ENCODE data around the gene SLC35E1. TPM values are rescaled to one million over a fixed set of nuclear protein-coding genes. Genes with fewer than 3 reads are reported as not detected.

SLC35E1 gene
- total and polyA plus RNA-seq, 2 of the 4 experiments (the other 2 are of a cell fraction) = 22.6 to 38.0 TPM

DNA sequence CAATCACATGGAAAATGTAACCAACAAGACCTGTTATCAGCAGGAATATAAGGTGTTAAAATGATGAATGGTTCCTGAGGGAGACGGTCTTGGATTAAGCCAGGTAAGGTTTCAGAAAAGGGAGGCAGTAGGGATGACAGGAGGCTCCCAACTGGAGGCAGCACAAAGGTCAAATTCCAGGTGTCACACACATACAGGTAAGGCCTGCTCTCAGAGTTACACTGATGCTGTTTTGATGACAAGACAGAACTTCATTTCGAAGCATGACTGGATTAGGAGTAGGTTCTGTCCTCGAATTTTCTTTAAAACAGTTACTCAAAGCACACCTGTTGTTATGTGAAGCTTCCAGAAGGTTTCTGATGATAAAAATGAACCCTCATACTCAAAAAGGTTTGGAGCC, 48.4 kb upstream of the SLC35E1 start:
- BruUV-seq (replicated peaks) = no TSS peak
- in situ Hi-C loops (cut with MboI; ENCODE audit: low sequenced_read_pairs) = no loop called here
- WGBS, 2 experiments (ENCODE audit: extremely low coverage in 2 of 2, insufficient read length in 1 of 2) = no CpG with 5 or more reads among the region's 3 CpGs

More for the DNA sequence above, 48.4 kb upstream of the SLC35E1 start:
- no peak overlapping the region for H3K4me3 ChIP-seq (ENCODE audit: insufficient read depth, low read depth, low read length)
- no peak overlapping the region for H2BK5ac ChIP-seq (ENCODE audit: low read depth, low read length, poor library complexity, severe bottlenecking)
- H2AFZ ChIP-seq (replicated peaks; ENCODE audit: low read length, poor library complexity) = no peak overlapping the region
- H4K5ac ChIP-seq (ENCODE audit: low read depth, low read length) = no peak overlapping the region
- peaks cover 11% of the 10 kb centered on the region for H3K36me3 ChIP-seq (ENCODE audit: control insufficient read depth, insufficient read depth, low read length)
- H3K4me2 ChIP-seq (ENCODE audit: low read depth, low read length) = no peak overlapping the region
- no peak overlapping the region for H3K9ac ChIP-seq (ENCODE audit: low read depth, low read length)
- ATAC-seq (ENCODE audit: low read depth) (no peak), DNase-seq (no peak)
- no peak overlapping the region for H4K91ac ChIP-seq (ENCODE audit: insufficient read depth, low read depth, low read length)
- no peak overlapping the region for H3K56ac ChIP-seq (ENCODE audit: extremely low read depth, insufficient read depth, low read length)
- H3K9me3 ChIP-seq (ENCODE audit: control insufficient read depth, insufficient read depth, low read length) = no peaks in the 10 kb centered on the region
- H3K14ac ChIP-seq (replicated peaks; ENCODE audit: low read depth, low read length) = no peak overlapping the region
- peaks cover 21 to 98% of the 10 kb centered on the region in 2 experiments; a peak in 3 of 4 replicates for H3K79me1 ChIP-seq (ENCODE audit: low read depth in 1 of 2, low read length in 2 of 2)
- no peak overlapping the region for H2BK15ac ChIP-seq (ENCODE audit: low read depth, low read length)
- H4K8ac ChIP-seq (ENCODE audit: low read depth in 2 of 2, low read length in 2 of 2) = no peak overlapping the region
- intact Hi-C loops (cut with micrococcal nuclease) (no loop called here), dilution Hi-C loops (cut with HindIII; ENCODE audit: low sequenced_read_pairs, unreplicated experiment) (no loop called here)
- no peak overlapping the region for H3K4ac ChIP-seq (ENCODE audit: low read depth, low read length)
- H3K27me3 ChIP-seq (ENCODE audit: control insufficient read depth, insufficient read depth, low read length) = no peaks in the 10 kb centered on the region
- no peak overlapping the region for H2BK20ac ChIP-seq (ENCODE audit: low read depth, low read length)
- CTCF ChIA-PET = no interaction called here
- H3K27ac ChIP-seq (ENCODE audit: insufficient read depth, low read length) = no peak overlapping the region
- peaks cover 55% of the 10 kb centered on the region for H3K9me1 ChIP-seq (ENCODE audit: insufficient read depth, low read length)
- H2BK120ac ChIP-seq (ENCODE audit: low read depth, low read length) = no peak overlapping the region
- POLR2A ChIA-PET (ENCODE audit: unreplicated experiment) = no interaction called here
- H2AK5ac ChIP-seq (ENCODE audit: low read depth, low read length) = no peak overlapping the region
- H2AK9ac ChIP-seq (replicated peaks; ENCODE audit: low read depth, low read length, poor library complexity) = no peak overlapping the region
- peaks cover 100% of the 10 kb centered on the region for H4K20me1 ChIP-seq (ENCODE audit: insufficient read depth, low read length)
- no peak overlapping the region for H3K23ac ChIP-seq (ENCODE audit: low read depth, low read length)
- H3K18ac ChIP-seq (ENCODE audit: low read depth, low read length) = no peak overlapping the region
- peaks cover 3% of the 10 kb centered on the region; the same call in 1 of the 2 replicates for H3K4me1 ChIP-seq (ENCODE audit: control insufficient read depth, insufficient read depth, low read length)
- no peak for TF ChIP-seq BHLHE40 (IDR thresholded peaks at IDR 0.05; ENCODE audit: low read depth, low read length)
- TF ChIP-seq MAFK (IDR thresholded peaks at IDR 0.05; ENCODE audit: low read depth, low read length) = peak; percentile 15; the same call in 1 of the 2 replicates
- TF ChIP-seq SMC3 (IDR thresholded peaks at IDR 0.05; ENCODE audit: low read depth, low read length) = no peak
- TF ChIP-seq MXI1 (IDR thresholded peaks at IDR 0.05; ENCODE audit: borderline replicate concordance, low read depth, low read length) = no peak
- no peak for TF ChIP-seq RFX5 (IDR thresholded peaks at IDR 0.05; ENCODE audit: low read depth, low read length)
- no peak for TF ChIP-seq NFE2L2 (IDR thresholded peaks at IDR 0.05; ENCODE audit: low read depth, low read length)

Measured in IMR-90 (cell line).